ENCODE measurements around the gene CA5B. TPM values are rescaled to one million over a fixed set of nuclear protein-coding genes. Genes with fewer than 3 reads are reported as not detected.

The CA5B gene
- total and polyA plus RNA-seq, 2 donors (not counting 3 experiments of a cell fraction or from before 2014, with no cell fraction given) = 2.3 to 5.6 TPM

GRCh38 chrX:15834827-15835595, 96.9 kb downstream of the CA5B start:
- ChIA-PET CTCF (no interaction called here), POLR2A (no interaction called here)
- Histone ChIP-seq H3K4me1 (ENCODE audit: control insufficient read depth, extremely low read depth, insufficient read depth, low read length) (no peaks in the 10 kb centered on the region), H4K20me1 (replicated peaks; ENCODE audit: control insufficient read depth, extremely low read depth, insufficient read depth, low read length) (no peaks in the 10 kb centered on the region), H3K27ac (ENCODE audit: insufficient read depth, low read depth, low read length) (no peak overlapping the region), H3K36me3 (ENCODE audit: control insufficient read depth in 2 of 2, extremely low read depth in 1 of 2, insufficient read depth in 2 of 2, low read length in 2 of 2) (no peaks in the 10 kb centered on the region), H3K9me3 (replicated peaks; ENCODE audit: control insufficient read depth, insufficient read depth, low read length) (no peaks in the 10 kb centered on the region), H3K27me3 (ENCODE audit: control insufficient read depth in 2 of 2, insufficient read depth in 2 of 2, low read length in 2 of 2) (no peaks in the 10 kb centered on the region), H3K79me2 (ENCODE audit: control insufficient read depth, insufficient read depth, low read length) (no peaks in the 10 kb centered on the region), H3K4me3 (replicated peaks in 1 of 3; ENCODE audit: insufficient read depth in 1 of 3, low read depth in 1 of 3, low read length in 3 of 3) (no peak overlapping the region), H3K4me2 (ENCODE audit: insufficient read depth, low read length) (no peak overlapping the region), H3K9me1 (replicated peaks; ENCODE audit: control insufficient read depth, extremely low read depth, insufficient read depth, low read length) (no peaks in the 10 kb centered on the region), H3K9ac (replicated peaks; ENCODE audit: extremely low read depth, insufficient read depth, low read length) (no peak overlapping the region), H2AFZ (ENCODE audit: low read depth, low read length) (no peak overlapping the region)
- TF ChIP-seq FOS (IDR thresholded peaks at IDR 0.05; ENCODE audit: borderline replicate concordance, insufficient read depth, low read length) = no peak
- TF ChIP-seq JUN (IDR thresholded peaks at IDR 0.05; ENCODE audit: borderline replicate concordance, insufficient read depth, insufficient read length, low read depth) = no peak
- no peak for TF ChIP-seq MAX (IDR thresholded peaks at IDR 0.05; ENCODE audit: insufficient read depth, insufficient read length)
- no peak for TF ChIP-seq POLR2AphosphoS5 (IDR thresholded peaks at IDR 0.05; ENCODE audit: insufficient read depth, low read depth, low read length)
- no peak for TF ChIP-seq POLR2A (IDR thresholded peaks at IDR 0.05; ENCODE audit: low read depth, low read length)
- no peak for TF ChIP-seq GATA2 (IDR thresholded peaks at IDR 0.05; ENCODE audit: insufficient read depth, insufficient read length, low read depth, low read length)
- intact Hi-C loops (cut with micrococcal nuclease) = no loop called here
- no peak for FAIRE-seq
- DNase-seq (ENCODE audit: low read depth, low spot score) = no peak
- dilution Hi-C loops (cut with MboI; ENCODE audit: extremely low pct_ligation_motif_present, low sequenced_read_pairs) = no loop called here
- BruUV-seq (replicated peaks) = no TSS peak

Small RNA genes within 50 kb of the gene (small RNA-seq; reads per million reads assigned to genes)
- not detected for gene RF00409 (ENCODE audit: insufficient read depth, insufficient read length, low read depth, low replicate concordance)

Other genes starting within 250 kb of the CA5B start
- 92.1 and 108 TPM in 2 replicates for gene PIR, start 244.9 kb upstream of the CA5B start, total RNA-seq
- 58.4 and 89.0 TPM in 2 replicates for gene PIR, start 244.9 kb upstream of the CA5B start, polyA plus RNA-seq
- 86.0 and 105 TPM in 2 replicates for gene BMX, start 237.5 kb upstream of the CA5B start, total RNA-seq
- gene BMX, start 237.5 kb upstream of the CA5B start, polyA plus RNA-seq = 42.9 and 49.8 TPM in 2 replicates
- not detected in 2 replicates for gene ACE2, start 137.3 kb upstream of the CA5B start, total RNA-seq
- not detected in 2 replicates for gene ACE2, start 137.3 kb upstream of the CA5B start, polyA plus RNA-seq
- gene CLTRN, start 73.5 kb upstream of the CA5B start, total RNA-seq = not detected in 2 replicates
- gene CLTRN, start 73.5 kb upstream of the CA5B start, polyA plus RNA-seq = 0.04 TPM in 1 of 2 replicates, not detected in the other
- gene ZRSR2, start 52.2 kb downstream of the CA5B start, total RNA-seq = 8.1 and 9.4 TPM in 2 replicates
- 2.4 and 3.3 TPM in 2 replicates for gene ZRSR2, start 52.2 kb downstream of the CA5B start, polyA plus RNA-seq
- 25.0 and 37.3 TPM in 2 replicates for gene AP1S2, start 116.5 kb downstream of the CA5B start, total RNA-seq
- gene AP1S2, start 116.5 kb downstream of the CA5B start, polyA plus RNA-seq = 12.5 and 21.0 TPM in 2 replicates

Data from endothelial cell of umbilical vein (primary cell).